Endometrial microvascular endothelial cells (primary cell): ENCODE results near the gene KRT33B. TPM values are rescaled to one million over a fixed set of nuclear protein-coding genes. Genes with fewer than 3 reads are reported as not detected.

Experiments
- total RNA-seq: library from RNA; depleted of rRNA; stranded (reverse); fragments of >200 nt; gene quantifications from one replicate; pipeline ENCODE4 v1.2.3, GENCODE V29; 2015; ENCODE audit errors: inconsistent ontology term

KRT33B gene
- total RNA-seq, 1 donor from 2014 or later: not detected

Other genes with a start within 250 kb of the KRT33B start
- not detected for gene KRTAP4-12, start 245.6 kb downstream of the KRT33B start, total RNA-seq
- not detected for gene KRTAP4-6, start 229.3 kb downstream of the KRT33B start, total RNA-seq
- not detected for gene KRTAP4-5, start 220.0 kb downstream of the KRT33B start, total RNA-seq
- gene KRTAP4-4, start 209.1 kb downstream of the KRT33B start, total RNA-seq: not detected
- gene KRTAP4-3, start 201.6 kb downstream of the KRT33B start, total RNA-seq: not detected
- gene KRTAP4-2, start 191.6 kb downstream of the KRT33B start, total RNA-seq: not detected
- not detected for gene KRTAP4-1, start 184.9 kb downstream of the KRT33B start, total RNA-seq
- not detected for gene KRTAP9-1, start 179.9 kb downstream of the KRT33B start, total RNA-seq
- not detected for gene KRTAP9-2, start 143.2 kb downstream of the KRT33B start, total RNA-seq
- gene KRTAP9-3, start 137.4 kb downstream of the KRT33B start, total RNA-seq: not detected
- not detected for gene KRTAP9-8, start 131.8 kb downstream of the KRT33B start, total RNA-seq
- not detected for gene KRTAP9-4, start 120.1 kb downstream of the KRT33B start, total RNA-seq
- gene KRTAP9-9, start 114.4 kb downstream of the KRT33B start, total RNA-seq: not detected
- gene KRTAP9-6, start 104.4 kb downstream of the KRT33B start, total RNA-seq: not detected
- not detected for gene KRTAP9-7, start 94.1 kb downstream of the KRT33B start, total RNA-seq
- not detected for gene KRTAP29-1, start 67.0 kb downstream of the KRT33B start, total RNA-seq
- not detected for gene KRTAP16-1, start 60.5 kb downstream of the KRT33B start, total RNA-seq
- gene KRTAP17-1, start 54.1 kb downstream of the KRT33B start, total RNA-seq: not detected
- not detected for gene KRT33A, start 19.0 kb downstream of the KRT33B start, total RNA-seq
- gene KRT34, start 12.5 kb upstream of the KRT33B start, total RNA-seq: not detected
- gene KRT31, start 27.8 kb upstream of the KRT33B start, total RNA-seq: not detected
- gene KRT37, start 54.8 kb upstream of the KRT33B start, total RNA-seq: not detected
- gene KRT38, start 71.2 kb upstream of the KRT33B start, total RNA-seq: not detected
- not detected for gene KRT32, start 97.6 kb upstream of the KRT33B start, total RNA-seq
- not detected for gene KRT35, start 111.3 kb upstream of the KRT33B start, total RNA-seq
- gene KRT36, start 120.1 kb upstream of the KRT33B start, total RNA-seq: not detected
- not detected for gene KRT13, start 135.8 kb upstream of the KRT33B start, total RNA-seq
- 14.1 TPM for gene KRT15, start 149.1 kb upstream of the KRT33B start, total RNA-seq
- gene KRT19, start 158.5 kb upstream of the KRT33B start, total RNA-seq: 101 TPM
- gene KRT9, start 202.2 kb upstream of the KRT33B start, total RNA-seq: not detected
- gene KRT14, start 217.1 kb upstream of the KRT33B start, total RNA-seq: not detected
- not detected for gene KRT16, start 243.0 kb upstream of the KRT33B start, total RNA-seq